ENCODE data around the gene STARD13.
"Not testable (repeated sequence)": the region's sequence is repeated elsewhere in the genome, so short reads cannot be mapped to it uniquely, and the experiment has no call there.

DNA sequence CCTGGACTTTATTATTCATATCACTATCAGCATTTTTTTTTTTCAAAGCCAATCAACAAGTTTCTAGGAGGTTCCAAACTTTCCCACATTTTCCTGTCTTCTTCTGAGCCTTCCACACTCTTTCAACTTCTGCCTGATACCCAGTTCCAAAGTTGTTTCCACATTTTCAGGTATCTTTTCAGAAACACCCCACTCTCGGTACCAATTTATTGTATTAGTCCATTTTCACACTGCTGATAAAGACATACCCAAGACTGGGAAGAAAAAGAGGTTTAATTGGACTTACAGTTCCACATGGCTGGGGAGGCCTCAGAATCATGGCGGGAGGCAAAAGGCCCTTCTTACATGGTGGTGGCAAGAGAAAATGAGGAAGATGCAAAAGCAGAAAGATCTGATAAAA is 122.8 kb downstream of the STARD13 start:
- TF ChIP-seq, protein P1, sequence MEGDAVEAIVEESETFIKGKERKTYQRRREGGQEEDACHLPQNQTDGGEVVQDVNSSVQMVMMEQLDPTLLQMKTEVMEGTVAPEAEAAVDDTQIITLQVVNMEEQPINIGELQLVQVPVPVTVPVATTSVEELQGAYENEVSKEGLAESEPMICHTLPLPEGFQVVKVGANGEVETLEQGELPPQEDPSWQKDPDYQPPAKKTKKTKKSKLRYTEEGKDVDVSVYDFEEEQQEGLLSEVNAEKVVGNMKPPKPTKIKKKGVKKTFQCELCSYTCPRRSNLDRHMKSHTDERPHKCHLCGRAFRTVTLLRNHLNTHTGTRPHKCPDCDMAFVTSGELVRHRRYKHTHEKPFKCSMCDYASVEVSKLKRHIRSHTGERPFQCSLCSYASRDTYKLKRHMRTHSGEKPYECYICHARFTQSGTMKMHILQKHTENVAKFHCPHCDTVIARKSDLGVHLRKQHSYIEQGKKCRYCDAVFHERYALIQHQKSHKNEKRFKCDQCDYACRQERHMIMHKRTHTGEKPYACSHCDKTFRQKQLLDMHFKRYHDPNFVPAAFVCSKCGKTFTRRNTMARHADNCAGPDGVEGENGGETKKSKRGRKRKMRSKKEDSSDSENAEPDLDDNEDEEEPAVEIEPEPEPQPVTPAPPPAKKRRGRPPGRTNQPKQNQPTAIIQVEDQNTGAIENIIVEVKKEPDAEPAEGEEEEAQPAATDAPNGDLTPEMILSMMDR (IDR thresholded peaks at IDR 0.05; ENCODE audit: low read length), result not testable (repeated sequence)
- not testable (repeated sequence) for TF ChIP-seq EZH2 (optimal IDR thresholded peaks at IDR 0.05; ENCODE audit: low read depth, low read length)

All from MM.1S (cell line).